Temporal lobe (tissue), 1 donor: ENCODE results near the gene B4GALT6. TPM values are rescaled to one million over a fixed set of nuclear protein-coding genes. Genes with fewer than 3 reads are reported as not detected.

Experiments
- total RNA-seq: library from RNA; depleted of rRNA; stranded (reverse); fragments of >200 nt; gene quantifications from one replicate; pipeline ENCODE4 v1.2.3, GENCODE V29; 2014

The B4GALT6 gene
- total RNA-seq, 1 donor from 2014 or later: 6.4 TPM

Other genes starting within 250 kb of the B4GALT6 start
- gene DSG3, start 236.8 kb downstream of the B4GALT6 start, total RNA-seq: under 0.01 TPM
- 3.2 TPM for gene DSG2, start 186.4 kb downstream of the B4GALT6 start, total RNA-seq
- 0.25 TPM for gene TTR, start 92.7 kb downstream of the B4GALT6 start, total RNA-seq
- gene SLC25A52, start 76.3 kb upstream of the B4GALT6 start, total RNA-seq: 0.49 TPM